Peyer's patch (tissue), 4 donors: ENCODE results near the gene RAPGEF1.

Experiments
- POLR2A ChIP-seq, 2 donors: fragments of 450-650 bp; IDR thresholded peaks; one replicate each; pipeline ENCODE4 v1.5.1; 2017; ENCODE audit warnings: antibody characterized with exemption in 2 of 2, mild to moderate bottlenecking in 2 of 2, moderate library complexity in 2 of 2
- TF ChIP-seq, protein P1 (sequence below), 6 experiments: fragments of 450-650 bp in 4 of 6; fragments of 200-600 bp in 2 of 6; sonication (generic) in 1 of 6; IDR thresholded peaks; one replicate each; pipeline ENCODE4 v1.5.1; 2017 to 2019; ENCODE audit warnings: antibody characterized with exemption in 6 of 6, mild to moderate bottlenecking in 3 of 6, moderate library complexity in 1 of 6

DNA sequence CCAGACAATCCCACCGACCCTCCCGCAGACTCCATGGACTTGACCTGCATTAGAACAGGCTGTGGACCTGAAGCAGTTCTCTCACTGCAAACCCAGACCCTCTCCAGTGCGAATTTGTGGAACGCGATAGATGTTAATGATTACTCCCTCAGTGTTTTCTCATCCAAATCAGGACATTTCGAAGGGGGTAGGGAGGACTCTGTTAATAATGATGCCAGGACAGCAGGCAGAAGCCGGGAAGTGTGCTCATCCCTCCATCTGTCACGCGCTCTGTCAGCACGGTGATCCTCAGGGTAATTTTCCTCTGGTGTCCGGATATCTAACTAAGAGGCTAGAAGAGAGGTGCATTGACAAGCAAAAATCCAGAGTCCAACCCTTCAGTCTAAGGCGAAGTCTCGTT is 18.8 kb downstream of the RAPGEF1 start:
- TF ChIP-seq, protein P1, sequence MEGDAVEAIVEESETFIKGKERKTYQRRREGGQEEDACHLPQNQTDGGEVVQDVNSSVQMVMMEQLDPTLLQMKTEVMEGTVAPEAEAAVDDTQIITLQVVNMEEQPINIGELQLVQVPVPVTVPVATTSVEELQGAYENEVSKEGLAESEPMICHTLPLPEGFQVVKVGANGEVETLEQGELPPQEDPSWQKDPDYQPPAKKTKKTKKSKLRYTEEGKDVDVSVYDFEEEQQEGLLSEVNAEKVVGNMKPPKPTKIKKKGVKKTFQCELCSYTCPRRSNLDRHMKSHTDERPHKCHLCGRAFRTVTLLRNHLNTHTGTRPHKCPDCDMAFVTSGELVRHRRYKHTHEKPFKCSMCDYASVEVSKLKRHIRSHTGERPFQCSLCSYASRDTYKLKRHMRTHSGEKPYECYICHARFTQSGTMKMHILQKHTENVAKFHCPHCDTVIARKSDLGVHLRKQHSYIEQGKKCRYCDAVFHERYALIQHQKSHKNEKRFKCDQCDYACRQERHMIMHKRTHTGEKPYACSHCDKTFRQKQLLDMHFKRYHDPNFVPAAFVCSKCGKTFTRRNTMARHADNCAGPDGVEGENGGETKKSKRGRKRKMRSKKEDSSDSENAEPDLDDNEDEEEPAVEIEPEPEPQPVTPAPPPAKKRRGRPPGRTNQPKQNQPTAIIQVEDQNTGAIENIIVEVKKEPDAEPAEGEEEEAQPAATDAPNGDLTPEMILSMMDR (IDR thresholded peaks at IDR 0.05) = no peak
- TF ChIP-seq POLR2A (IDR thresholded peaks at IDR 0.05) = no peak
